GM12865 (cell line): ENCODE data around the gene NDUFS8.
A peak's percentile ranks its signal among the peaks of the same experiment; 100 is the strongest.

Source experiments
- DNase-seq: peaks from one replicate; pipeline ENCODE4 v3.0.0; 2010; ENCODE audit warnings: low read depth
- H3K4me3 ChIP-seq: 2 replicates; pipeline ENCODE4 v1.5.1; 2011; ENCODE audit warnings: mild to moderate bottlenecking, low read depth, low read length, control low read depth
- CTCF ChIP-seq: IDR thresholded peaks from 2 replicates; pipeline ENCODE4 v1.5.1; 2011; ENCODE audit warnings: low read length, control low read depth, low read depth, inconsistent platforms; ENCODE audit not compliant: insufficient read depth; ENCODE audit errors: missing control alignments

The NDUFS8 gene

GRCh38 chr11:68028802-68029545 lies 1.5 kb upstream of the NDUFS8 start:
- H3K4me3 ChIP-seq = no peak overlapping the region
- no peak for DNase-seq
- TF ChIP-seq CTCF = no peak

- peak overlapping the region; percentile 72 for H3K4me3 ChIP-seq
- DNase-seq = peak; percentile 48
- no peak for TF ChIP-seq CTCF
Measured at GRCh38 chr11:68031144-68031464, 623 bp downstream of the NDUFS8 start.

GRCh38 chr11:68032003-68032402 lies 1.5 kb downstream of the NDUFS8 start:
- DNase-seq = no peak
- TF ChIP-seq CTCF = no peak
- H3K4me3 ChIP-seq = no peak overlapping the region

GRCh38 chr11:68032997-68033707 lies 2.7 kb downstream of the NDUFS8 start:
- DNase-seq = no peak
- H3K4me3 ChIP-seq = no peak overlapping the region
- no peak for TF ChIP-seq CTCF

GRCh38 chr11:68033708-68034045 lies 3.2 kb downstream of the NDUFS8 start:
- no peak for TF ChIP-seq CTCF
- no peak for DNase-seq
- no peak overlapping the region for H3K4me3 ChIP-seq

- no peak for TF ChIP-seq CTCF
- H3K4me3 ChIP-seq = no peak overlapping the region
- DNase-seq = no peak
Measured at GRCh38 chr11:68035266-68035876, 4.9 kb downstream of the NDUFS8 start.
